IPS-11a (cell line): ENCODE results near the gene PKNOX2.

Experiments
- H3K4me3 ChIP-seq: one replicate; pipeline ENCODE4 v1.5.1; 2013; ENCODE audit warnings: low read depth, low read length, control low read depth

PKNOX2 gene

DNA sequence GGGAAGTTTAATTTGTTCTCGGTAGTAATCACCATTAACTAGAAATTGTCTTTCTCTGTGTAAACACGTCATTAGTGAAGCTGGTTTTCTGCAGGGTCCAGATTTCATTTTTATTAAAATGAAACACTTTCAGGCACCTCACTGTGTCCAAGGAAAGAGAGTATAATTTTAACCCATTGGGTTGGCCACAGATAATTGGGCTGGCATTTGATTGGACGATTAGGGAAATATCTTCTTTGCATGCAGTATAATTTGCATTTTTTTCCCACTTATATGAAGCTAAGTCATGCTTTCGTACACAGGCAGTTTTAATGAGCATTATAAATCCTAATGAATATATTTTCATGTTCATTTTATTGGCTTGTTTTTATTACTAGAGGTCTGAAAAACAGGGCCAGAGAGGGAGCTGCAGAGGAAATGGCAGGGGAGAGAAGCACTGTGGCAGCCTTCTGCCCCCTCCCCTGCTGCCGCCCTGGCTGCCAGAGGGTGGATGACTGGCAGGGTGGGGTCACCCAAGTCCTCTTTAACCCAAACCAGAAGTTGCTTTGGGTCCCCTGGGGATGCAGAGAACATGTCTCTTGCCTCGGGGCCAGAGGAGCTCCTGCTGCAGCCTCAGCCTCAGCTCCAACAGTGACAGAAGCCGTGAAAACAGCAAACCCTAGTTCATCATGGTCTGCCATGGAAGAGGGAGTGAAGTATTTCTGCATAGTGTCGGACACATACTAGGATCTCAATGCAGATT is 93.9 kb downstream of the PKNOX2 start:
- no peak overlapping the region for H3K4me3 ChIP-seq

DNA sequence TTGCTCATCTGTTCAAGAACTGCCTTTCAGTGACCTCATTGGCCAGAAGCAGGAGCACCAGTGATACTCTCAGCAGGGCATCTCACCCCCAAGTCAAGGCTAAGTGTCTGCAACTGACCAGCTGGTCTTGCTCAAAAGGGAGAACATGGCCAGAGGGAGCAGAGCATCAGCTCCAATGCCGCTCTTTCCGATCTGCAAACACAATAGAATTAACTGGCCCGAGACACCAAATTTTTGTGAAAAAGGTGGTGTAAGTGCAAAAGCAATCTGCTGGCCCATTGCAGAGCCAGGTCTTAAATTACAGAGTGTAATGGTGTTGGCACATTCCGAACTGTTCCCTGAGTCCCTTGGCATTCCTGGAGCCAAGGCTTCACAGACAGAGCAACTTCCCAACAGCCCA is 97.0 kb downstream of the PKNOX2 start:
- no peak overlapping the region for H3K4me3 ChIP-seq

DNA sequence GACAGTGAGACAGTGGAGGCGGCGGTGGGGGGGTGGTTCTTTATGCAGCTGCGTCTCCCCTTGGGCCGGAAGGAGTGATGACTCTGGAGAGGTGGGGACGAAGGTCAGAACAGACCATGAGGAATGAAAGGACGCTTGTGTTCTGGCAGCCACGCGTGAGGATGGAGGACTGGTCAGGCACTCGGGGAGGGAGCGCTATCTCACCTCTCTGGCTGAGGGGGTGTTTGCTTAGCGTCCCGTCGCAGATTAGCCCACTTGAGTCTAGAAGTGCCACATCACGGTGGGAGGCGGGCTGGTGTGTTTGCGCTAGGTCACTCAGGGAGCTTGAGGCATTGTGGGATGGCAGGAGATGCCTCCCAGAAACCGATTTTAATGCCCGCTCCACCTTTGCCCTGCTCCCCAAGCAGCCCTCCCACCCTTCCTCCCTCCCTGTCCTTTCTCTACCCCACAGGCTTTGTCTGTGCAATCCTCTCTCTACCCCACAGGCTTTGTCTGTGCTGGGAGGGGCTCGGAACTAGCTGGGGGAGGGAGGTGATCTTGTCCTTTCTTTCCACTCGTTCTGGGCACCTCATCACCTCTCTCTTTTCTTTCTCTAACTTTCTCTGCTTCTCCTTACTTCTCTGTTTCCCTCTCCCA is 97.8 kb downstream of the PKNOX2 start:
- no peak overlapping the region for H3K4me3 ChIP-seq

DNA sequence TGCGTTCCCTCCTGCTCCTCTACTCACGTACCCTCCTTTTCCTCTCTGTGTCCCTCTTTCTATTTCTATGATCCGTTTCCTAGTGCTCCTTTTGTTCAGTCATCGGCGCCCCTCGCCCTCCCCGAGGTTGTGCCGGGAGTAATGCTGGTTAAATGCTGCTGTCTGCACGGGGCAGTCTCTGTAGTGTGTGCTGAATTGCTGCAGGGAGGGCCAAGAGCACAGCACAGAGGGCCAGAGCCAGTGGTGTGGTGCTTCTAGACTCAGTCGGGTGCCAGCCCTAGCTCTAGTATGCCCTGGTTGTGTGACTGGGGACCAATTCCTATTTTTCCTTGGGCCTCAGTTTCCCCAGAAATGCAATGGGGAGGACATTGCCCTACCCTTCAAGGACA is 98.3 kb downstream of the PKNOX2 start:
- H3K4me3 ChIP-seq, result no peak overlapping the region

DNA sequence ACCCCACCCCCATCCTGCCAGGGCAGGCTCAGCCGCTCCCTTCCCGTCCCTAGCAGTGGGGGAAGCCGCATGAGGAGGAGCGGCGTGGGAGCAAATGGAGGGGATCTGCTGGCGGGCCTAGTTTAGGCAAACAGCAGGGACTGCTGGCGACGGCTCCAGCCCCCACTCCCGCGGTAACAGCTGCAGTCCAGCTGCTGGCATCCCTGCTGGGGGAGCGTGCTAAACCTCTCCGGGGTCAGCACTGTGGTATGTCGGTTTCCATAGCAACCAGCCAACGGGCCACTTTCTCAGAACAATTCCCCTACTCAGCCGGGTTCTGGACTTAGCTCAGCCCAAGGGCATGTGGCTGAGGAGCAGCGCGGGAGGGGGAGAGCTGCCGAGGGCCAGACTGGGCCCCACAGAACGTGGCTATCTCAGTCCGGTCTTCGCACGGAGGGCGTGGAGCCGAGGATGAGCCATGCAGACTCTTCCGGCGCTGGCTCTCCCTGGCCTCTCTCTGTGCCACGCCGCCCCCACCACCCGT is 98.8 kb downstream of the PKNOX2 start:
- H3K4me3 ChIP-seq, result no peak overlapping the region

DNA sequence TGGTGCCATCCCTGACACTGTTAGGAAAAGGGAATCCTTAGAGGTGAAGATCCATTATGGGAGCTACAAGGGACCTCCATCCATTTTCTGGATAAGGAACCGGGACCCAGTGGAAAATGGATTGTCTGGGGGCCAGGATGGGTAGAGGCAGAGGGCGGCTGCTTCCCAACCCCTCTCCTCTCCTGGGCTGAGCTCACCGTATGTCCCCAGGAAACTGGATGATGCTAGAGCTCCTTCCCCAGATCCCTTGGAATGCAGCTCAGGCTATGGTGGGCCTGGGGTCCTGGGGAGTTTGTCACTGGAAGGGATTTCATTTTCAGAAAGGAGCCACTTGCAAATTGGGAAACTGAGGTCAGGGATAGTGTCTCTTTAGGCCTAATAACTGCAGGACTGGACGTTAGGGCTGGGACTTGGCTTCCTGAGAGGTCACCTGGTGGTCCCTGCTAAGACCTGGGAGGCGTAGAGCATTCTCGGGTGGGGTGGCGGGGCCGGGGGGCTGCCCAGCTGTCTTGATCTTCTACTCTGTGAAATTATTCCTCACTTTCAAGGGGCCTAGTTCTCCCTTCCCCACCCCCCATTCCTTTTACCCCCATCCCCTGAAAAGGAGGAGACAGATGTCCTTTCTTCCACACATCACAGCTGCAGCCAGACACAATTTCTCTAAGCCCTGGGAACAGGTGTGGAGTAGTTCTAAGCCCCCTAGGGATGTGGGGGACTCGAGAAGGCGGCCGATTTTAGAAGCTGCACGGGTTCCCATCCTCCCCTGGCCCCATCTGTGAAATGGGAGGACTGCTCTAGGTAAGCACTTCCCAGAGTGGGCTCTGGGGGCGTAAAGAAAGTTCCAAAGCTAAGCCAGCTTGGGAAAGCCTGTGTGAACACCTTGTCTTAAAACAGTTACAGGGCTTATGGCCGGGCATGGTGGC is 99.8 kb downstream of the PKNOX2 start:
- no peak overlapping the region for H3K4me3 ChIP-seq

DNA sequence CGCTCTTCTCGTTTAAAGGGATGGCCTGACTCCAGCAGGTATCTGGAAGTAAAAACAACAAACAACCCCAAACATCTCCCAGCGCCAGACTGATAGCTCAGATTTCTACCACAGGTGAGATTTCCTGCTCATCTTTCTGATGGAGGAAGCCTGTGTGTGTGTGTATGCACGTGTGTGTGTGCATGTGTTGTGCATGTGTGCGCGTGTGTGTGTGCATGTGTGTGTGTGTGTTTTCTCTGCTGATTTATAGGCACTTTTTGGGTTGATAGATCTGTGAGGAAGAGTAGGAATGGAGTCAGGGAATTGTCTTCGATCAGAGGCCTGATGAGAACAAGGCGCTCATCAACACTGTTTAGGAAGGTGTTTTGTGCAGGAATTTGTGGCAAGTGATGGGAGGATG is 103.0 kb downstream of the PKNOX2 start:
- H3K4me3 ChIP-seq, result no peak overlapping the region

DNA sequence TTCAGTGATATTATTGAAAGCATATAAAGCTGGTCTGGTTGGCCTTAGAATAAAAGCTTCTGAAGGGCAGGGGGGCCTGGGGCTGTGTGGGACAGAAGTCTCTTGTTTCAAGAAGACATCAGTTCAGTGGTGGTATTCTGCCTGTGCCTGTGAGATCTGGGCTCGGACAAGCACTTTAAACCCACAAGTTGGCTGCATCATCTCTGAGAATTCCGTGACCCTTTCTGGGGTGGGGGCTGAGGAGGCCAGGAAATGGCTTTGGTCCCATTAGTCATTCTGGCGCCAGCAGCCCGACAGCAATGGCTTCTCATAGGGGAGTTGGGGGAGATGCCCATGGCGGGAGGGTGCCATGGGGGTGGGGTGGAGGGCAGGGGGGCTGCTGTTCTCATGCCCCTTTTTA is 104.1 kb downstream of the PKNOX2 start:
- no peak overlapping the region for H3K4me3 ChIP-seq

DNA sequence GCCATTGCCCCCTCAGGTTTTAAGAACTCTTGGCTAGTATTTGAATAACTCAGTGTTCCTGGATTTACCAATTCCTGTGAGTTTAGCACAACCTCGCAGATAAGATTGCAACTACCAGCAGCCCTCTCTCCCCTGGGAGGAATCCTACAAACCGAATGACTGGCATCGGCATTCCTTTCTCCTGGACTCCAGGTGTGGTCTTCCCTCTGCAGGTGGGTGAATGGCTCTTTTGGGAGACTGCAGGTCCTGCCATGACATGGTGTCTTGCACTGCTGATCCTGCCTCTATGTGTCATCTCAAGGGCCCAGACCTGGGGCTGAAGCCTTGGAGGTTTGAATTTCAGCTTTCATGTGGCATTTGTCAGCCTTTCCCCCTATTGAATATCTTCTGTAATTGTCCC is 105.6 kb downstream of the PKNOX2 start:
- no peak overlapping the region for H3K4me3 ChIP-seq

DNA sequence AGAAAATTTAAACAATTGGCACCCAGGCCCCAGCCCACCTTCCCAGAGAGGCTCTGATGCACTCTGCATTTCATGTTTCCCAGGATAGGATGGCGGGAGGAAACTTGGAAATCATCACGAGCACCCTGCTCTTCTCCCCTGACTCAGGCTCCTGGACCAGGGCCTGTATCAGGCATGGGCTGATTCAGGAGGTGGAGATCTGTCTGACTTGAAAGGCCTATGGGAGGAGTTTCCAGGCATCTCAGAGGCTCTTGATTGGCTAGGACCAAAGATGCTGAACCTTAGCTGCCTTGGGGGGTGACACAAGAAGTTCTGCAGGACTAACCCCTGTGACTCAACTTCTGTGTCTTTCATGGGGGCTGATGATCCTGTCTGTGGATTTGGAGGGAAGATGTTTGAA is 106.2 kb downstream of the PKNOX2 start:
- H3K4me3 ChIP-seq, result no peak overlapping the region

DNA sequence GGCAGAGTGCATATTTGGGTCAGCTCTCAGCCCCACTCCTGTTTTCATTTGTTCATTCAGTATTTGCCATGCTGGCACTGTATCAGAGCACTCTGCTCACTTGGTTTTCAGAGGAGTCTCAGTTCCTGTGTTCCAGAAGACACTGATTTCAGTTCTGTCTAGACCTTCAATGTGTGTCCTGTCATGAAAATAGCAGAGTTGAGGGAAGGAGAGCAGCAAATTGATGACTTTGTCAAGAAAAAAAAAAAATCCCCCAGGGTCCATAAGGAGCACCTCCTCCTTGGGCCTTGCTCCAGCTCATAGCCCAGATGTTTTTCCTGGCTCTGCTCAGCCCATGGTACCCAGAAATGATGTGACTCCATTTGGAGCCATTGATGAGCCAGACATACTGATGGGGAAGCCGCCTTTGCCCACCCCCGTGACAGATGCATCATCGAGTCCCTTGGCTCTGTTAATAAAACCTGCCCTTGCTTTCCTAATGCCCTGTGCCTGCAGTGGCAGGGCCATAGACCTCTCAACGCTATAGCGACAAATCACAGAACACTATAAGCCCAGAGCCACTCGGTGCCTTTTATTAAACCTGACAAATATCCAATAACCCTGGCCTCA is 107.0 kb downstream of the PKNOX2 start:
- H3K4me3 ChIP-seq, result no peak overlapping the region

DNA sequence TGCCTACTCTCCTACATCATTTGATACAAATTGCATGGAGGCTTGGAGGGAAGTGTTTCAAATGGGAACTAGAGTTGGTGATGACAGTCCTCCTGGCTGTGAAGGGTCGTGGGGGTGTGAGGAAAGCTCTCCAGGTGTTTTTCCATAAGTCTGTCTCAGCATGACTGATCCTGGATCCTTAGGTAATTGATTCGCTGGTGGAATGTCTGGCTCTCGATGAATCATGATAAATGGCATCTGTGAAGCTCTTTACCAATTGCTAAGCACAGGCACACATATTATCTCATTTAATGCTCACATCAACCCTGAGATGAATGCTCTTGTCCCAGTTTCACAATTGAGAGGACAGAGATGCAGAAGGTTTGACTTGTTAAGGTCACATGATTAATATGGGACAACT is 107.5 kb downstream of the PKNOX2 start:
- H3K4me3 ChIP-seq, result no peak overlapping the region

DNA sequence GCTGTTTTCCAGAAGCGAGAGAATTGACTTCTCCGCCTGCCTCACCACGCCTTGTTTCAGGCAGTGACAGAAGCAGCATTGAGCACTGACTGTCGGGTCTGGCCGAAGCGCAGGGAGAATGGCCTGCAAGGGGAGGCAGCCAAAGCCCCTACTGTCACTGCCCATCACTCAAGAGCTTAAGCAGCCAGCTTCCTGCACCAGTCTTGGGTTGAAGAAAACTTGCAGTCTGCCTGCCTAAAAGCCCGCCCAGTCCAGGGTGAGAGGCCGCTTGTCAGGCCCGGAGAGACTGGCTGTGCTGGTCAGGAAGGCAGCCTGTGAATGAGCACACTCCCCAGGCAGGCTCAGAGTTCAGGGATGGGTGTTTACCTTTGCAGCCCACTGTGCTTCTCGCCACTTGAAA is 108.3 kb downstream of the PKNOX2 start:
- H3K4me3 ChIP-seq, result no peak overlapping the region

DNA sequence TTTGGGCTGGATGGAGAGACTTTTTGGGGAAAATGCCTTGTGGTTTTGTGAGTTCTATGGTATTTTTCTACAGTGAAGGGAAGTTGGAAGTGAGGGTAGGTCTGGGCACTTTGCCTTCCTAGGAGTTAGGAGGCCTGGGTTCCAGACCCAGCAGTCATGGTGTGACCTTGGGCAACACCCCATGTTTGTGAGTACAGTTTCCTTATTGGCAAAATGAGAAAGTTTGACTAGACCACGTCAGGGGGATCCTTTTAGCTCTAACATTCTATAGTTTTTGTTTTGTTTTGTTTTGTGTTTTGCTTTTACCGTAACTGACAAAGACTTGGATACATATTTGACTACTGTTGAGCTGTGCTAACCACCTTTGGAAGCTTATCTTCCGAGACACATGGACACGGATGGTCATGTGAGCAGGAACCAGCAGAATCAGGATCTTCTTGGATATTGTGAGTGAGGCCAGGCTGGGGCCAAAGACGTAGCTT is 109.0 kb downstream of the PKNOX2 start:
- H3K4me3 ChIP-seq, result no peak overlapping the region

DNA sequence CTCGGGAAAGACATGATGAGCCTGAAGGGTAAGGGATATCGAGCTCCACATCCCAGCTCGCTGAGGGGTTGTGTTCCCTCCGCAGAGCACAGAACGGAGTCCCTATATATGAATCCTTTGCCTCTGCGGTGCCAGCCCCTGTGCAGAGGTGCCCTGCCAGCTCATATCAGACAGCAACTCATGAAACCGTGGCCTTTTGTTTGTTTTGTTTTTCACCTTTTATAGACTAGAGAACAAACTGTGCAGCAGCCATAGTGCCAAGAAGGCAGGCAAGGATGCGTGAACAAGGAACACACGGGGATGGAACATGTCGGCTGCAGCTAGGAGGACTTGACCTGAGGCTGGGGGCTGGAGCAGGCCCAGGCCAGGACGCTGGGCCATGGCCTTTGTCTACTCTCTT is 109.8 kb downstream of the PKNOX2 start:
- H3K4me3 ChIP-seq, result no peak overlapping the region

DNA sequence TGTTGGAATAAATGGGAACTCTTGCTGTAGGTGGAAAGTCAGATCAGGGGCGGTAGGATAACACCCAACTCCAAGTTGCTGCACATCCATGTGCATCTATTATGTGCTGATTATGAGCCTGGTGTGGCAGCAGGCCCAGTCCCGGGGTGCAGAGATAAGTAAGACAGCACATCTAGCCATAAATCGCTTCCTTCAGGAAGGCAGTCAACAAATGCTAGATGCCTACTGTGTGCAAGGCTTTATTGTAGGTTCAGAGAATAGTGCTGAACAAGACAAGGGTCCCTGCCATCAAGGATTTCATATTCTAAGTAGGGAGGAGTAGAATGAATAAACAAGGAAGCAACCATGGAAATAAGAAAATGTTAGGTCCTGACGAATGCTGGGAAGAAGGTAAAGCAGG is 110.2 kb downstream of the PKNOX2 start:
- H3K4me3 ChIP-seq, result no peak overlapping the region

DNA sequence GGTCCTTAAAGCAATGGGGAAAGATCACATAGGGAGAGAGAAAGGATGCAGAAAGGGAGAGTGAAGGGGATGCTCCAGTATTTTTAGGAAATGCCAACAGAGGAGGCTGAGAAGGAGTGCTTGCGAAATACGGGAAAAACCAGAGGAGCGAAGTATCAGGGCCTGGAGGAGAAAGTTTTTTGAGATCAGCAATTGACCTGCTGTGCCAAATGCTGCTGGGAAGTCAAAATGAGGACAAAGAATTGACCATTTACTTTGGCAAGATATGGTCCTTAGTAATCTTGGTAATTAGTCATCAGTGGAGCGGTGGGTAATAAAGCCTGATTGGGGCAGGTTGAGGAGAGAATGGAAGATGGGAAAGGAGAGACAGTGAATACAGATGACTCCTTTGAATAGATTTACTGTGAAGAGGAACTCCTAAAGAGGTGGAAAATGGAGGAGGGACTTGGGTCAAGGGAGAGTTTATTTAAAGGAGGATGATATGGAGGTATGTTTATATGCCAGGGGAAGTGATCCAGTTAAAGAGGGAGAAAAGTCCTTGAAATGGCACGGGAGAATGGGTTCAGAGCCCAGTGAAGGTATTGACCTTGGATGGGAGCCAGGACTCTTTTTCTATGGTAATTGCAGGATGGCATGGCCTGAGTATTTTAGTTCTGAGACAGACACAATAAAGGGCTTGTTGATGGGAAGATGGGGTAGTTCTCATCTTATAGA is 111.5 kb downstream of the PKNOX2 start:
- H3K4me3 ChIP-seq, result no peak overlapping the region

DNA sequence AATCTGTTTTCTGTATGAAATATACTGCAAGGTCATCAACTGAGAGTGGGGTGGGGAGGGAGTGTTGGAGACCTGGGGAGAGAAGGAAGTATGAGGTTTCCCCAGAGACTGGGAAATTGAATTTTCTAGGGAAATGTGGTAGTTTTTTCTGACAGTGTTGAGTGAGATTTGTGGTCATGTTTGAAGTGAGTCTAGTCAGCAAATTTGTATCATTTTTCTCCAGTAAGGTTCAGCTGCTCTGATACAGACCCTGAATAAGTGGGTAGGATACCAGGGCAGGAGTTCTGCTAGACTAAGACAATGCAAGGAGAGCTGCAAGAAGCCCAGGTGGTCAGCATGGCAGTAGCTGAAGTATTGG is 112.0 kb downstream of the PKNOX2 start:
- H3K4me3 ChIP-seq, result no peak overlapping the region

DNA sequence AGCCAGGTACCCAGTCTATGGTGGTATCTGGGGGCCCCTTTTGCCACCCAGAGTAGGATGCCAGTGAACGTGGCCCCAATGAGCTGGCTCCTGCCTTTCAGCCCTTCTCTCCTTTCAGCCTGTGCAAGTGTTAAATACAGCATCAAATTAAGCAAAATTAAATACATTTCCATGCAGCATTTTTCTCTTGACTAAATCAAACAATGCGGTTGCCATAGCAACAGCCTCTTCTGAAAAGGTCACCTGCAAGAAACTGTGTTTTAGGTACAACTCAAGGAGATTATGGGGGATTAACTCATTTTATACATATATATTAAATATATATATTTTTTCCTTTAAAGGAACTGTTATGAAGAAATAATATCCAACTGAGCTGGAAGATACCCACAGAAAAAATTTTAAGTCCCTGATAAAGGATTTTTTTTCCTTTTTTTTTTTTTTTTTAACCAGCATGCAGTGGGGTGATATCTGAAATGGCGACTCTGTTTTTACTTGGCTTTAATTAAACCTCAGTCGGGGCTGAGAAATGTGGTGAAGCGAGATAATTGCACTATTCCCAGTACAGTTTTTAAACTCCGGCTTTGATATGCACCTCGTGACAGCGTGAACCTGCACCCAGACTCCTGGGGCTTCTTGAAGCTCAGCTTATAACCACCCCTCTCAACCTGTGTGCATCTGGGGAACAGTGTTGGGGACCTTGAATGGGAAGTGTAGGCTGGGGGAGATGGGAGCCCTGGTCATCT is 115.3 kb downstream of the PKNOX2 start:
- no peak overlapping the region for H3K4me3 ChIP-seq

DNA sequence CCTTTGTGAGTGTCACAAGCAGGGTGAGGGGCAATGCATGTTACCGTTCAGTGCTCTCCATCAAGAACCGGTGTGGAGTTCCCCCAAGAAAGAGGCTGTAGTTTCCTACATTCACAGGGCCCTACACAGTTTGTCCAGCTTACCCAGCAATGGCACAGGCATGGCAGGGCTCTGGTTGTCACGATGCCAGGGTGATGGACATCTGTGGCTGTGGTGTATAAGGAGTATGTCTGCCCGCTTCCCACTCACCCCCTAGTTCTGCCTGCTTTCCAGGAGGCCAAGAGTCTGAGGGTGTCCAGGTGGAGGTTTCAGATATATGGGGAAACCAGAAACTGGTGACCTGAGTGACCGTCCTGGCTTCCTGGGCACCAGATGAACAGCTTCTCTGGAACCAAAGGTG is 116.1 kb downstream of the PKNOX2 start:
- H3K4me3 ChIP-seq, result no peak overlapping the region
